Measurements from ENCODE around the gene PLXNA2.

DNA sequence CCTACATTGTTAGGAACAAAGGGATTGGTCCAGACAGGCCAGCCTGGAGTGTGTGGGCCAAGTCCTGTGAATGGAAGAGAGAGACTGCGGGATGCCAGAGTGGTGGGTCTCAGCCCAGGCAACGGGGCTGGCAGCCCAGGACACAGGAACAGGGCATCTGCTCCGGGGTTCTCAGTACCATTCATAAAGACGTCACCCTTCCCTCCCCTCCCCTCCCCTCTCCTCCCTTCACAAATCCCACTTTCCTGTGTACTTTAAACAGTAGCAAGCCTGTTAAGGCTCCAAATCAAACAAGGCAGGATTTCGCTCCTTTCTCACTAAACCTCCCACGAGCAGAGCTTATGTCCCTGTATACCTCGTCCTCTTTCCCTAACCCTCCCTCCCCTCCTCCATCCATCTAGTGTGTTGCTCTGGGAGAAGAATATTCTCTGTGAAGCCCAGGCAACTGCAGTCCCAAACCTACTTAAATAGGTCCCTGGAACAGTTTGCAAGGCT lies 4.2 kb upstream of the PLXNA2 start:
- TF ChIP-seq POLR2AphosphoS5 (IDR thresholded peaks at IDR 0.05), result no peak
- TF ChIP-seq, protein P1, sequence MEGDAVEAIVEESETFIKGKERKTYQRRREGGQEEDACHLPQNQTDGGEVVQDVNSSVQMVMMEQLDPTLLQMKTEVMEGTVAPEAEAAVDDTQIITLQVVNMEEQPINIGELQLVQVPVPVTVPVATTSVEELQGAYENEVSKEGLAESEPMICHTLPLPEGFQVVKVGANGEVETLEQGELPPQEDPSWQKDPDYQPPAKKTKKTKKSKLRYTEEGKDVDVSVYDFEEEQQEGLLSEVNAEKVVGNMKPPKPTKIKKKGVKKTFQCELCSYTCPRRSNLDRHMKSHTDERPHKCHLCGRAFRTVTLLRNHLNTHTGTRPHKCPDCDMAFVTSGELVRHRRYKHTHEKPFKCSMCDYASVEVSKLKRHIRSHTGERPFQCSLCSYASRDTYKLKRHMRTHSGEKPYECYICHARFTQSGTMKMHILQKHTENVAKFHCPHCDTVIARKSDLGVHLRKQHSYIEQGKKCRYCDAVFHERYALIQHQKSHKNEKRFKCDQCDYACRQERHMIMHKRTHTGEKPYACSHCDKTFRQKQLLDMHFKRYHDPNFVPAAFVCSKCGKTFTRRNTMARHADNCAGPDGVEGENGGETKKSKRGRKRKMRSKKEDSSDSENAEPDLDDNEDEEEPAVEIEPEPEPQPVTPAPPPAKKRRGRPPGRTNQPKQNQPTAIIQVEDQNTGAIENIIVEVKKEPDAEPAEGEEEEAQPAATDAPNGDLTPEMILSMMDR (IDR thresholded peaks at IDR 0.05), result no peak
- no peak for TF ChIP-seq EP300 (IDR thresholded peaks at IDR 0.05)
- no peak for TF ChIP-seq POLR2A (IDR thresholded peaks at IDR 0.05; ENCODE audit: low read depth)
